ENCODE results near the gene HECTD4.
A peak's percentile ranks its signal among the peaks of the same experiment; 100 is the strongest.

HECTD4 gene

GRCh38 chr12:112304436-112304835, 77.8 kb downstream of the HECTD4 start:
- ChIA-PET CTCF (interaction anchor here (1.0 kb wide), 1 partner anchor 106 kb away, joined by 3 read pairs; no protein-coding TSS in a partner anchor), POLR2A (no interaction called here)
- TF ChIP-seq CTCF (IDR thresholded peaks at IDR 0.05; ENCODE audit: control extremely low read depth, extremely low read depth, low read depth, missing control alignments), result no peak
- DNase-seq (ENCODE audit: extremely low spot score), result no peak

- ChIA-PET POLR2A (no interaction called here), CTCF (interaction anchor here (1.0 kb wide), 1 partner anchor 106 kb away, joined by 3 read pairs; no protein-coding TSS in a partner anchor)
- no peak for TF ChIP-seq CTCF (IDR thresholded peaks at IDR 0.05; ENCODE audit: control extremely low read depth, extremely low read depth, low read depth, missing control alignments)
These were observed 78.4 kb downstream of the HECTD4 start for GRCh38 chr12:112303799-112304198.

GRCh38 chr12:112303004-112303403, 79.2 kb downstream of the HECTD4 start:
- CTCF ChIA-PET, result interaction anchor here (0.8 kb wide), 1 partner anchor 21 kb away, joined by 3 read pairs; no protein-coding TSS in a partner anchor
- TF ChIP-seq CTCF (IDR thresholded peaks at IDR 0.05; ENCODE audit: control extremely low read depth, extremely low read depth, low read depth, missing control alignments), result no peak
- POLR2A ChIA-PET, result no interaction called here
- peak; percentile 81 for DNase-seq (ENCODE audit: extremely low spot score)

More at GRCh38 chr12:112303799-112304198, 78.4 kb downstream of the HECTD4 start:
- DNase-seq (ENCODE audit: extremely low spot score), result no peak

- ChIA-PET POLR2A (no interaction called here), CTCF (interaction anchor here (1.7 to 1.8 kb wide), 2 partner anchors 10 to 88 kb away, joined by 4 read pairs; no protein-coding TSS in a partner anchor)
- no peak for DNase-seq (ENCODE audit: extremely low spot score)
- no peak for TF ChIP-seq CTCF (IDR thresholded peaks at IDR 0.05; ENCODE audit: control extremely low read depth, extremely low read depth, low read depth, missing control alignments)
These were observed 82.5 kb downstream of the HECTD4 start for GRCh38 chr12:112299704-112300103.

GRCh38 chr12:112297188-112297587, 85.0 kb downstream of the HECTD4 start:
- ChIA-PET POLR2A (no interaction called here), CTCF (no interaction called here)
- no peak for DNase-seq (ENCODE audit: extremely low spot score)
- TF ChIP-seq CTCF (IDR thresholded peaks at IDR 0.05; ENCODE audit: control extremely low read depth, extremely low read depth, low read depth, missing control alignments), result no peak

- DNase-seq (ENCODE audit: extremely low spot score), result no peak
- CTCF ChIA-PET, result no interaction called here
- no peak for TF ChIP-seq CTCF (IDR thresholded peaks at IDR 0.05; ENCODE audit: control extremely low read depth, extremely low read depth, low read depth, missing control alignments)
- POLR2A ChIA-PET, result interaction anchor here (0.6 kb wide), 1 partner anchor 124 kb away, joined by 3 read pairs; no protein-coding TSS in a partner anchor
These were observed 86.0 kb downstream of the HECTD4 start for GRCh38 chr12:112296183-112296582.
